RWPE1 (cell line): Measurements from ENCODE around the gene ASTN2.

Source experiments
- CTCF ChIA-PET: fragments of 350-600 bp; sonication (Branson Sonifier 250); formaldehyde crosslinking; extraction: SDS; loops from one replicate; lab custom pipeline; 2021; lab: Yijun Ruan, JAX
- POLR2A ChIA-PET: fragments of 400-600 bp; formaldehyde crosslinking; extraction: SDS; loops from one replicate; lab custom pipeline; 2020; ENCODE audit warnings: antibody characterized with exemption; ENCODE audit not compliant: low non-redundant PET; lab: Yijun Ruan, JAX
- DNase-seq: peaks from one replicate; pipeline ENCODE4 v3.0.0; 2012; ENCODE audit warnings: low spot score
- H3K27ac ChIP-seq: fragments of 450-650 bp; 2 replicates; pipeline ENCODE4 v1.5.1; 2017
- CTCF ChIP-seq: fragments of 450-650 bp; conservative IDR thresholded peaks from 2 replicates; pipeline ENCODE4 v1.5.1; 2017; ENCODE audit warnings: low read depth, mild to moderate bottlenecking

ASTN2 gene

GRCh38 chr9:116701940-116702642, 712.8 kb downstream of the ASTN2 start:
- TF ChIP-seq CTCF, result no peak
- no peak for DNase-seq
- CTCF ChIA-PET, result interaction anchor here (0.6 kb wide), 1 partner anchor 552 kb away, joined by 3 read pairs; no protein-coding TSS in a partner anchor
- H3K27ac ChIP-seq, result no peak overlapping the region
- POLR2A ChIA-PET, result no interaction called here

- no peak for TF ChIP-seq CTCF
- H3K27ac ChIP-seq, result no peak overlapping the region
- DNase-seq, result no peak
- ChIA-PET CTCF (interaction anchor here (0.6 to 0.8 kb wide), 2 partner anchors 8 to 323 kb away, joined by 4 read pairs; no protein-coding TSS in a partner anchor), POLR2A (no interaction called here)
Measured at GRCh38 chr9:116700882-116701865, 713.7 kb downstream of the ASTN2 start.

- POLR2A ChIA-PET, result no interaction called here
Measured at GRCh38 chr9:116700279-116700678, 714.6 kb downstream of the ASTN2 start.

GRCh38 chr9:116697887-116698286, 717.0 kb downstream of the ASTN2 start:
- ChIA-PET CTCF (no interaction called here), POLR2A (no interaction called here)
- no peak for TF ChIP-seq CTCF
- H3K27ac ChIP-seq, result no peak overlapping the region
- DNase-seq, result no peak

More at GRCh38 chr9:116700279-116700678, 714.6 kb downstream of the ASTN2 start:
- no peak overlapping the region for H3K27ac ChIP-seq
- CTCF ChIA-PET, result interaction anchor here (0.6 to 0.8 kb wide), 2 partner anchors 9 to 322 kb away, joined by 4 read pairs; no protein-coding TSS in a partner anchor
- no peak for TF ChIP-seq CTCF
- DNase-seq, result no peak

- POLR2A ChIA-PET, result no interaction called here
- no peak for TF ChIP-seq CTCF
- no peak overlapping the region for H3K27ac ChIP-seq
- CTCF ChIA-PET, result interaction anchor here (0.6 kb wide), 1 partner anchor 245 kb away, joined by 3 read pairs; no protein-coding TSS in a partner anchor
- DNase-seq, result no peak
Measured at GRCh38 chr9:116697362-116697761, 717.5 kb downstream of the ASTN2 start.

- H3K27ac ChIP-seq, result no peak overlapping the region
- POLR2A ChIA-PET, result no interaction called here
- TF ChIP-seq CTCF, result no peak
- CTCF ChIA-PET, result interaction anchor here (0.6 kb wide), 2 partner anchors 25 to 42 kb away, joined by 3 to 4 read pairs; no protein-coding TSS in a partner anchor
- no peak for DNase-seq
Measured at GRCh38 chr9:116695438-116695837, 719.4 kb downstream of the ASTN2 start.
